Spleen (tissue), 7 donors: ENCODE results near the gene HRC.

ENCODE experiments used
- CTCF ChIP-seq, 11 experiments: fragments of 200-600 bp in 7 of 11; fragments of 450-650 bp in 4 of 11; sonication (generic) in 4 of 11; IDR thresholded peaks in 8 of 11; conservative IDR thresholded peaks in 3 of 11; 1 replicate in 7 of 11; 2 replicates in 4 of 11; pipeline versions ENCODE4 v1.4.0 to v1.8.0; 2016 to 2021; ENCODE audit warnings: antibody characterized with exemption in 11 of 11, inconsistent platforms in 4 of 11, mild to moderate bottlenecking in 1 of 11
- POLR2A ChIP-seq, 3 donors: fragments of 450-650 bp; IDR thresholded peaks; one replicate each; pipeline ENCODE4 v1.5.1; 2017; ENCODE audit warnings: antibody characterized with exemption in 3 of 3, mild to moderate bottlenecking in 1 of 3
- POLR2AphosphoS5 ChIP-seq, 3 donors: sonication (generic); formaldehyde crosslinking; IDR thresholded peaks; one replicate each; pipeline ENCODE4 v1.5.1; 2017; ENCODE audit warnings: antibody characterized with exemption in 3 of 3
- donor health status: DM: no; HTN: no; CAD: no; lungs with moderate emphysema.
- donor health status: DM: no; HTN: no; CAD: no.
- donor health status: DM: no; HTN: no; CAD: no.

DNA sequence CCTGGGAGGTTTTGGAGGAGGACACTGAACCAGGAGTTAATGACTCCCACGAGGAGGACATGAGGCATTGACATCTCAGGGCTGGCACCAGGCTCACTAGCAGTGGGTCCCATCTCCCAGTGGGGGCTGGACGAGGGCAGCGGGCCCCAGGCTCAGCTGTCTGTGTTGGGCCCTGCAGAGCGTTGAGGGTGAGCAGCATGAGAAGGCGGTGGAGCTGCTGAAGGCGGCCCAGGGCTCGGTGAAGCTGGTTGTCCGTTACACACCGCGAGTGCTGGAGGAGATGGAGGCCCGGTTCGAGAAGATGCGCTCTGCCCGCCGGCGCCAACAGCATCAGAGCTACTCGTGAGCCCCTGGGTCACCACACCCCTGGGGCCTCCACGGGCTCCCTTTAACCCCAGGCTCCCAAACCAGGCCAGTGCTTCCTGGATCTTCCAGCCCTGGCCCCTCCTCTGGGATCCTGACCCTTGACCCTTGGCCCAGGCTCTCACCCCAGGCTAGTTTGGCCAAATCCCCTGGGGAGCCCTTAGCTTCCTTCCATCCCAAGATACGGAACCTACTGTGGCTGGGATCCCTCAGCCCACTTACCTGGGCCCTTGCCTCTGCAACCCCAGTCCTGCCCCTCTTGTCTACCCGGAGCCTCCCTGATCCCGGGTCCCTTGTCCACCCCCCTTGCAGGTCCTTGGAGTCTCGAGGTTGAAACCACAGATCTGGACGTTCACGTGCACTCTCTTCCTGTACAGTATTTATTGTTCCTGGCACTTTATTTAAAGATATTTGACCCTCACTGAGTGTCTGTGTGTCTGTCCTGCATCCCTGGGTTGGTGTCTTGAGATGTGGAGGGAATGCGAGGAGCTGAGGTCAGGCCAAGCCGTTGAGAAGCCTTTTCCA, 37.3 kb downstream of the HRC start:
- TF ChIP-seq POLR2AphosphoS5 (IDR thresholded peaks at IDR 0.05) (no peak), CTCF (IDR thresholded peaks at IDR 0.05 in 8 of 11, conservative IDR thresholded peaks at IDR 0.05 in 3 of 11) (no peak), POLR2A (IDR thresholded peaks at IDR 0.05) (no peak)
